Astrocyte (in vitro differentiated cells and primary cell): Measurements from ENCODE around the gene DNAH11.

Experiments
- CTCF ChIP-seq: IDR thresholded peaks from 2 replicates; pipeline ENCODE4 v1.5.1; 2011; ENCODE audit warnings: low read depth, mild to moderate bottlenecking, inconsistent platforms, low read length, moderate library complexity; ENCODE audit not compliant: insufficient read depth
- EZH2 ChIP-seq: IDR thresholded peaks from 2 replicates; pipeline ENCODE4 v1.6.1; 2012; ENCODE audit warnings: mild to moderate bottlenecking, low read length, inconsistent platforms; ENCODE audit not compliant: insufficient read depth

- TF ChIP-seq CTCF (no peak), EZH2 (no peak)
Measured at GRCh38 chr7:21898265-21898930, 355.6 kb downstream of the DNAH11 start.
